Activated CD8-positive, alpha-beta memory T cell treated with anti-CD3 and anti-CD28 coated beads for 24 hours (primary cell): ENCODE results near the gene ABCB6.
A peak's percentile ranks its signal among the peaks of the same experiment; 100 is the strongest.
"Not testable (repeated sequence)": the region's sequence is repeated elsewhere in the genome, so short reads cannot be mapped to it uniquely, and the experiment has no call there.

Experiments used
- DNase-seq: peaks from one replicate; pipeline ENCODE4 v3.0.0-alpha.2; 2020

ABCB6 gene

DNA sequence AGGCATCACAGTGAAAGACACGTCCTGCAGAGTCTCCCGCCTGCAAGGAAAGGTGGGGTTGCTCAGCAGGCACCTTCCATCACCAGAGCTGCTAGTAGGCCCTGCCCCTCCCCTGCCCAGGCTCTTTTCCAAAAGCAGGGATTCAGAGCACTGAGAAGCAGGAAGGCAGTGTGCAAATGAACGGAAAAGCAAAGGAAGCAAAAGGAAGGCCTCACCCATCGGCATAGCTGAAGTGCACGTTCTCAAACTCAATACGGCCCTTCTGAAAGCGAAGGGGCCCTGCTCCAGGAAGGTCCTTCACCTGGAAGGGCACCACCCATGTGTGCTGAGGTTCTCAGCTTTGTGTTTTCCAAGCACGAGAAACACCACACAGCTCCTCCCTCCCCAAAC lies 5.7 kb downstream of the ABCB6 start:
- DNase-seq, result no peak

DNA sequence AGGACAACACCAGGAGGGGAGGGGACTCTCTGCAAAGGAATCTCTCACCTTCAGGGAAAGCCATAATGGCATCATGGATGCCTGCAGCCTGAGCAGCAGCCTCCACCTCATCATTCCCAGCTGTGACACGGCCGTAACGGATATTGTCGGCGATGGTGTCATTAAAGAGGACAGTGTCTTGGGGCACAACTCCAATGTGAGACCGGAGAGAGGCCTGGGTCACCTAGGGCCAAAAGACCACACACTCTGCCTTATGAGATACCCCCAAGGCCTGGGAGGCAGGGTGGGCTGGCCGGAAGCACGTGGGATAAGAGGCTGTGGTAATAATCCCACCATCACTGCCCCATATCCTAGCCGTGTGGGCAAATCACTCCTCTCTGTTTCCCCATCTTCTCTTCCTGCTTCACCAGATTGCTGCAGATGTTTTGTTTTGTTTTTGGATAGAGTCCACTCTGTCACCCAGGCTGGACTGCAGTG lies 7.8 kb downstream of the ABCB6 start:
- no peak for DNase-seq

DNA sequence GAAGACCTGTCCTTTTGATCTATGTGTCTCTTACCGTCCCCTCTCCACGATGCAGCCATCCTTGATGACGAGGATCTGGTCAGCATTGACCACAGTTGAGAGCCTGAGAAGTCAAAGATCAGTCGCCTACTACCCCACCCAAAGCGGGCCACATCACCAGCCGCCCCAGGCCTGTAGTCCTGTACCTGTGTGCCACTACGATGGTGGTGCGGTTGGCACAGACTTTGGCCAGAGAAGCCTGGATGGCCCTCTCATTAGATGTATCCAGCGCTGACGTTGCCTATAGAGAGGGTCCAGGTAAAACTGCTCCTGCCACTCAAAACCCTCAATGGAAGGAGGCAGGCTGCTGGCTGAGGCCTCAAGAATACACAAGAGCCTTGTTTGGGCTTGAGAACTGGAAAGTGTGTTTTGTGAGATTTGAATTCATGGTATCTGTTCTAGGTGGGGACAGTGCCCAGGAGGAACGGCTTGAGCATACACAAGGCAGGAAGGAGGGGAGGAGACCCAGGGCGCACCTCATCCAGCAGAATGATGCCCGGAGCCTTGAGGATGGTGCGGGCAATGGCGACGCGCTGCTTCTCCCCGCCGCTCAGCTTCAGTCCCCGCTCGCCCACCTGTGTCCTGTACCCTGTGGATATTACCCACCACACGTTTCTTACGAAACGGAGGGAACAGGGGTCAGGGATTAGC lies 8.4 kb downstream of the ABCB6 start:
- DNase-seq, result no peak

DNA sequence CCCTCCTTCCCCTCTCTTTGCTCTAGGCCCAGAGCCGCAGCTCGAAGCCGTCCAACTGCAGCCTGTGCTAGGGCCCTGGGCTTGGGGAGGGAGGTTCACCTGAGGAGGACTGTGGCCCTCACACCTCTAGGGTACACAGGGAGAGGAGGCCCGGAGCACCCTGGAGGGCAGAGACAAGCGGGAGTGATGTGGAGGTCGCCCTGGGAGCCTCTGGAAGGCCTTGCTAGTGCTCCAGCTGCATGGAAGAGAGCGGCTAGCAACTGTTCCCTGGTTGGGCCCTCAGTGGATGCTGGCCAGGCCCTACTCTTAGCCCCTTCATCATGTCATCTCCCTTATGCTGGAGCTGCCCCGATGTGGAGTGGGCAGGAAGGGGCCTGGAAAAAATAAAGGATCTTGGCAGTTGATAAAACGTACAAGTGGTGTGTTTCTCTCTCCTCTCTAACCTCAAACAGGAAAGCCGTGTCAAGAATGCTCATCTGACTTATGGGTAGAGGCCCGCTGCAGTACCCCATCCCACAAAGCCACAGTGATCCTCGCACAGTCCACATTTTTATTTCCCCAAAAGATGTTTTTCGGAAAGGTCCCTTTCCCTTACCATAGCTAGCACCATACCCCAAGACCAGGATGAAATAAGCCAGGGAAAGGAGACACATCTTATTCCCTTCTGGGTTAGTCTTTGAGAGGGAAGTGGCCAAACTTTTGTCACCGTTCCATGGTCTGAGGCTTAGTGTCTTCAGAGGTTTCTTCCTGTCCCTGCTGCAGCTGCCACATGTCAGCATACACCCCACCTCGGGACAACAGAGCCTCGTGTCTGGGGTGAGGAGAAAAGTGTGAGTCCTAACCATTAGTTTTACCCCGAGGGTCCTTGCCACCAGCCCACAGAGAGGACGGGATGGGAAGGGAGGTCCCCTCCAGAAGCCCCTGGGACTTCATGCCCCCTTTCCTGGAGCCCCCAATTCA lies 9.2 kb downstream of the ABCB6 start:
- no peak for DNase-seq

DNA sequence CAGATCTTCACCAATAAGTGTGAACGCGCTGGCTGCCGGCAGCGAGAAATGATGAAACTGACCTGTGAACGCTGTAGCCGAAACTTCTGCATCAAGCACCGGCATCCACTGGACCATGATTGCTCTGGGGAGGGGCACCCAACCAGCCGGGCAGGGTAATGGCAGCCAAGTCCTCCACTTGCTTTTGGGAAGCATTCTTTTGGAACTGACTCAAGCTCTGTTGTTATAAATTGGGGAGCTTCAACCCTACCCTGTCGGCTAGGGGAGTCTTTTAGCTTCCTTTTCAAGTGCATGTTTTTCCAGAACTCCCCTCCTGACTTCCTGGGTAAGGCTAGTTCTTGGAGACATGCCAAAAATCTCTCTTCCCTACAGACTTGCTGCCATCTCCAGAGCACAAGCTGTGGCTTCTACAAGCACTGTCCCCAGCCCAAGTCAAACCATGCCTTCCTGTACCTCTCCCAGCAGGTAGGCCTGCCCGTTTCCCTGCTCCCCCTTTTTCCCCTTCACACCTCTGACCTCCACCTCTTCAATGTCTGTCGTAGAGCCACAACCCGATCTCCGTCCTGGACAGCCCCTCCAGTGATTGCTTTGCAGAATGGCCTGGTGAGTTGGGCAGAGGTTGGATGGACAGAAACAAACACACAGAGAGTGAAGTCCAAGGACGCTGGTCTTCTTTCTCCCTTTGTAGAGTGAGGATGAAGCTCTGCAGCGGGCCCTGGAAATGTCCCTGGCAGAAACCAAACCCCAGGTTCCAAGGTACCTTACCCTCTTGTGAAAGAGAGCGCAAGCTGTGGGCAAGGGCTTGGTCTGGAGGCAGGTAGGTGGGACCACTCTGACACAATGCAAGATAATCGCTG lies 10.6 kb downstream of the ABCB6 start:
- DNase-seq, result no peak

- no peak for DNase-seq
Measured at GRCh38 chr2:219207134-219207883, 11.4 kb downstream of the ABCB6 start.

DNA sequence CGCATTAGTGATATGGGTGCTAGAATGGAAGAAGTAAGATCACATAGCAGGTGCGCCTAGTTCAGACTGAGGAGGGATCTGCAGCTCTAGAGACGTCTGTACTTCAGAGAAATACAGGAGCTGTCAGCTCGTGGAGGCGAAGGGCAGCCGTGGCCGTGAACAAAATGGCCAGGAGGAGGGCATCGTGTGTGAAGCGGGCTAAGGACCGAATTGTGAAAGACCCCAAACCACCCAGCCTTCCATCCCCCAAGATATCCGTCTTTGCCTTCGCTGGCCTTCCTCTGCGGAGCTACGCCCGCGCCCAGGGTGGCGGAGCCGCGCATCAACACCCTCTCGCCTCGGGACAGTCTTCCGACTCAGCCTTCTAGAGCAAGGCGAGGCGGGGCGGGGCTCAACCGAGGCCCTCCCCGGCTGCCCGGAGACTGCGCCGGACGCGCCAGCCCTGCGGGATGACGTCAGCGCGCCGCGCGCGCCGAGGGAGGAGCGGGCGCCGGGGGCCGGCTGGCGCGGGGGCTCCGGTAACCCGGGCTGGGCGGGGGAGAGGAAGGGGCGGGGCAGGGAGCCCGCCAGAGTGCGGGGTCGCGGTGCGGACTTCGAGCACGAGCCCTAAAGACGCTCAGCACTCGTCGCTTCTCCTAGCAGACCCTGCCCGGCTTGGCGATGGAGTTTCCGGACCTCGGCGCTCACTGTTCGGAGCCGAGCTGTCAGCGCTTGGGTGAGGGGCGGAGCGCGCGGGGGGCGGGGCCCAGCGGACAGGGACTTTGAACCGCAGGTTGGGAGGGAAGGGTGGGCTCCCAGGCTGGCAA lies 12.2 kb downstream of the ABCB6 start, which contains the start of gene ZFAND2B:
Gene ZFAND2B (plus strand): TSS at position 455 of the 806 bp plus-strand sequence. CDS start 206 bp downstream, at position 661.
- DNase-seq, result peak; percentile 98

GRCh38 chr2:219205981-219206327 lies 12.8 kb downstream of the ABCB6 start:
- DNase-seq, result no peak

DNA sequence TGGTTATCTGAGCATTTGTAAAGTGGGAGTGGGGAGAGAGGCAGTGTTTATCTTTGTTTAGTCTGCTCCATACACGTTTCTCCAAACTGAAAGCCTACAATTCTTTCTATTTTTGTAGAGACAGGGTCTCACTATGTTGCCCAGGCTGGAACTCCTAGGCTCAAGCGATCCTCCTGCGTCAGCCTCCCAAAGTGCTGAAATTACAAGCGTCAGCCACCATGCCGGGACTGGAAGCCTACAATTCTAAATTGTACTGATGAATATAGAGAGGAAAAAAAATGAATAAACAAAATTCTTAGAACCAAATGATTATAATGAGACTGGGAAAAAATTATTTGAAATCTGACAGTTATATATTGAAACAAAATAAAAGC lies 13.6 kb downstream of the ABCB6 start:
- no peak for DNase-seq

GRCh38 chr2:219204425-219205164 lies 14.2 kb downstream of the ABCB6 start:
- no peak for DNase-seq

- DNase-seq, result not testable (repeated sequence)
Measured at GRCh38 chr2:219201331-219201730, 17.4 kb downstream of the ABCB6 start.

- peak; percentile 83 for DNase-seq
Measured at GRCh38 chr2:219200502-219201326, 18.0 kb downstream of the ABCB6 start.

DNA sequence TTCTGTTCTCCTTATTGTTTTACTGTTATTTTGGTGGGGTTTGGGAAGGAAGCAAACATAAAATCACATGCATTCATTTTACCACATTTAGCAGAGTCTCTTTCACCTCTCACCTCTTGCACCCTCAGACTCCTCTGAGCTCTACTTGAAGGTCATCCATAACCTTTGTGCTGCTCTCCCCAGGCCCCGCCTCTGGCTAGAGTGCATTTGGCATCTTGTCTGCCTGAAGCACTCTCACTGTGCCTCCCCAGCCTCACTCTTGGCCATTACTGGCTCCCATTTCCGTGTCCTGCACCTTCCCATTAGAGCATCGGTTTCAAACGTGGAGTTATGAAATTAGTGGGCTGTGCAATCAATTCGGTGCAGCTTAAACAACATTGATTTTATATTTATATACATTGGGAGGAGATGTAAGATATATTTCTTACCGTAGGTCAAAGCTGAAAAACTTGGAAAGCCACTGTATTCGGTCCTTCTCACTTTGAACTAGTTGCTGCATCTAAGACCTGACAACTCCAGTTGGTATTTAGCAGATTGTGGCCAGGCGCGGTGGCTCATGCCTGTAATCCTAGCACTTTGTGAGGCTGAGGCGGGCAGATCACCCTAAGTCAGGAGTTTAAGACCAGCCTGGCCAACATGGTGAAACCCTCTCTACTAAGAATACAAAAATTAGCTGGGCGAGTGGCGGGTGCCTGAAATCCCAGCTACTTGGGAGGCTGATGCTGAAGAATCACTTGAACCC lies 19.1 kb downstream of the ABCB6 start:
- DNase-seq, result no peak

DNA sequence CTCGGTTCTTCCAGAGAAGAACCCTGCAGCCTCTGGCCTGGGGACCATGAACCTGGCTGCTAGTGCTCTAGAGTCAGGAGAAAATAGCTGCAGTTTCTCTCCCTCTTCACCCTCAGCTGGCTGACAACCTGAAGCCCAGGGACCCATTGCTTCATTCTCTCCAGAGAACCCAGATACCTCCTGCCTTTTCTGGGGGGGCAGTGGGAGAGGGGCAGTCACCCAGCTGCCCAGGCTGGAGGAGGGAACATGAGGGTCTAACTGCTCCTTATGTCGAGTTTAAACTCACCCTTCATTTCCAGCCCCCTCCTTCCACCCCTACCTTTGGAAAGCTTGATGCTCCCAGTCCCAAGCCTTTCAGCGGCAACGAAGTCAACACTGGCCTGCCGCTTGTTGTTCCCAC lies 19.8 kb downstream of the ABCB6 start:
- no peak for DNase-seq

DNA sequence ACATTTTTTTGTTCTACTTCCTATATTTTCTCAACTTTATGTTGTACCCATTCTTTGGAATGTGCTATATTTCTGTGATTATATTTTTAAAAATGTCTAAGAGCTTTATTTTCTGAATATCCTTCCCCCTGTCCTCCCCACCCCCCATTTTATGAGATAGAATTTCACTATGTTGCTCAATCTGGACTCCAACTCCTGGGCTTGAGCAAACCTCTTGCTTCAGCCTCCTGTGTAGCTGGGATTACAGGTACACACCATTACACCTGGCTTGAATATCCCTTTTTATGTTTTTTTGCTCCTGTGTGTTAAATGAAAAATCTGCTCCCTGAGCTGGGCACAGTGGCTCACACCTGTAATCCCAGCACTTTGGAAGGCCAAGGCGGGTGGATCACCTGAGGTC lies 21.4 kb downstream of the ABCB6 start:
- no peak for DNase-seq

GRCh38 chr2:219186754-219187456 lies 31.9 kb downstream of the ABCB6 start:
- no peak for DNase-seq

DNA sequence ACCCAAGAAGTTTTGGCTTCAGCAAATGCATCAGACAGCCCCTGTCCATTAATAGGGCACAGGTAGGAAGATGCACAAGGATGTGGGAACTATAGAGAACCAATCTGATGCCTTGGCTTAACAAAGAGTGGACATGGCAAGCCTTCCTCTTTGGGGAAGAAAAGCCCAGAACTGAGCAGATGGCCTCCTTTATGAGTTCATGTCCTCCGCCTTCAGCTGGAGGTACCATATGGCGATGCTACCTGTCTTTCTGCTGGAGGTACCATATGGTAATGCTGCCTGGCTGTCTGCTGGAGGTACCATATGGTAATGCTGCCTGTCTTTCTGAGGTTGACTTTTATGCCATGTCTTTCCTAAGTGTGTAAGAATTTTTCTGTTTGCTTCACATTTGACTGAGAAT lies 34.6 kb downstream of the ABCB6 start:
- DNase-seq, result no peak

DNA sequence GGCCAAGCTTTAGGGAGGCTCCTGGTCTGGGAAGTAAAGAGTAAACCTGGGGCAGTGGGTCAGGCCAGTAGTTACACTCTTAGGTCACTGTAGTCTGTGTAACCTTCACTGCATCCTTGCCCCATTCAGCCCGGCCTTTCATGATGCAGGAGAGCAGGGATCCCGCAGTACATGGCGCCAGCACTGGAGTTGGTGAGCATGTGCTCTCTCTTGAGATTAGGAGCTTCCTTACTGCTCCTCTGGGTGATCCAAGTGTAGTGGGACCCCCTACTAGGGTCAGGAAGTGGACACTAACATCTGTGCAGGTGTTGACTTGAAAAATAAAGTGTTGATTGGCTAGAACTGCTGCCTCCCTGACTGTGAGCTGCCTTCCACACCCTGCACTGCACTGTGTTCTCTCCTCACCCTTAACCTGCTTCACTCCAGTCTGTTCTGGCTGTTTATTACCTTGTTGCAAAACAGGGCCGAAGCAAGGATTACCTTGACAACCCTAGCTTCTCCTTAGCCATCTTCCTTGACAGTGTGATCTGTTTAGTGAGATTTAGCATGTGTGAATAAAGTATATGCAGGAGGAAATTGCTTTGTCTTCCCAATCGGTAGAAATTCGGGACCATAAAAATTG lies 35.5 kb downstream of the ABCB6 start:
- DNase-seq, result no peak
